ENCODE measurements around the gene PLA2G5.

- TF ChIP-seq CTCF (IDR thresholded peaks at IDR 0.05; ENCODE audit: borderline replicate concordance, extremely low read depth, low read length, poor library complexity, severe bottlenecking) (no peak), EZH2 (IDR thresholded peaks at IDR 0.05; ENCODE audit: borderline replicate concordance, low read depth, low read length, severe bottlenecking) (no peak)
Observed at GRCh38 chr1:20081353-20081810, 11.4 kb downstream of the PLA2G5 start.

Measured in DND-41 (cell line).